PFSK-1 (cell line): ENCODE results near the gene MLF2.

Experiments
- FOXP2 ChIP-seq: optimal IDR thresholded peaks from 2 replicates; pipeline ENCODE3; 2011; ENCODE audit warnings: borderline replicate concordance, control low read depth, inconsistent platforms; ENCODE audit not compliant: insufficient read depth; ENCODE audit errors: extremely low read length, extremely low read depth
- POLR2AphosphoS5 ChIP-seq: IDR thresholded peaks from 2 replicates; pipeline ENCODE4 v1.6.1; 2012; ENCODE audit warnings: low read depth, mild to moderate bottlenecking, control low read depth, low read length, moderate library complexity
- SIN3A ChIP-seq: IDR thresholded peaks from 2 replicates; pipeline ENCODE4 v1.6.1; 2012; ENCODE audit warnings: mild to moderate bottlenecking, low read length, moderate library complexity, borderline replicate concordance; ENCODE audit not compliant: insufficient read depth
- TAF1 ChIP-seq: IDR thresholded peaks from 2 replicates; pipeline ENCODE4 v1.6.1; 2012; ENCODE audit warnings: low read length, control low read depth, borderline replicate concordance; ENCODE audit not compliant: insufficient read depth
- TF ChIP-seq, protein P1 (sequence below), 2 experiments: IDR thresholded peaks; 2 replicates each; pipeline versions ENCODE4 v1.6.1 to v1.8.0; 2011 to 2012; ENCODE audit warnings: low read depth in 2 of 2, low read length in 2 of 2, control low read depth in 1 of 2, inconsistent platforms in 1 of 2, mild to moderate bottlenecking in 1 of 2, moderate library complexity in 1 of 2; ENCODE audit not compliant: insufficient read depth in 1 of 2

Gene MLF2

GRCh38 chr12:6708960-6709394 is 44.0 kb downstream of the MLF2 start:
- TF ChIP-seq, protein P1, sequence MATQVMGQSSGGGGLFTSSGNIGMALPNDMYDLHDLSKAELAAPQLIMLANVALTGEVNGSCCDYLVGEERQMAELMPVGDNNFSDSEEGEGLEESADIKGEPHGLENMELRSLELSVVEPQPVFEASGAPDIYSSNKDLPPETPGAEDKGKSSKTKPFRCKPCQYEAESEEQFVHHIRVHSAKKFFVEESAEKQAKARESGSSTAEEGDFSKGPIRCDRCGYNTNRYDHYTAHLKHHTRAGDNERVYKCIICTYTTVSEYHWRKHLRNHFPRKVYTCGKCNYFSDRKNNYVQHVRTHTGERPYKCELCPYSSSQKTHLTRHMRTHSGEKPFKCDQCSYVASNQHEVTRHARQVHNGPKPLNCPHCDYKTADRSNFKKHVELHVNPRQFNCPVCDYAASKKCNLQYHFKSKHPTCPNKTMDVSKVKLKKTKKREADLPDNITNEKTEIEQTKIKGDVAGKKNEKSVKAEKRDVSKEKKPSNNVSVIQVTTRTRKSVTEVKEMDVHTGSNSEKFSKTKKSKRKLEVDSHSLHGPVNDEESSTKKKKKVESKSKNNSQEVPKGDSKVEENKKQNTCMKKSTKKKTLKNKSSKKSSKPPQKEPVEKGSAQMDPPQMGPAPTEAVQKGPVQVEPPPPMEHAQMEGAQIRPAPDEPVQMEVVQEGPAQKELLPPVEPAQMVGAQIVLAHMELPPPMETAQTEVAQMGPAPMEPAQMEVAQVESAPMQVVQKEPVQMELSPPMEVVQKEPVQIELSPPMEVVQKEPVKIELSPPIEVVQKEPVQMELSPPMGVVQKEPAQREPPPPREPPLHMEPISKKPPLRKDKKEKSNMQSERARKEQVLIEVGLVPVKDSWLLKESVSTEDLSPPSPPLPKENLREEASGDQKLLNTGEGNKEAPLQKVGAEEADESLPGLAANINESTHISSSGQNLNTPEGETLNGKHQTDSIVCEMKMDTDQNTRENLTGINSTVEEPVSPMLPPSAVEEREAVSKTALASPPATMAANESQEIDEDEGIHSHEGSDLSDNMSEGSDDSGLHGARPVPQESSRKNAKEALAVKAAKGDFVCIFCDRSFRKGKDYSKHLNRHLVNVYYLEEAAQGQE (IDR thresholded peaks at IDR 0.05; ENCODE audit: insufficient read depth in 1 of 2, low read depth in 2 of 2, low read length in 2 of 2): no peak
- TF ChIP-seq FOXP2 (no peak), SIN3A (no peak), TAF1 (no peak), POLR2AphosphoS5 (no peak)

GRCh38 chr12:6703631-6704030 is 49.3 kb downstream of the MLF2 start:
- no peak for TF ChIP-seq FOXP2
- no peak for TF ChIP-seq POLR2AphosphoS5
- no peak for TF ChIP-seq SIN3A
- TF ChIP-seq, protein P1 (IDR thresholded peaks at IDR 0.05; ENCODE audit: insufficient read depth in 1 of 2, low read depth in 2 of 2, low read length in 2 of 2): no peak
- TF ChIP-seq TAF1: no peak

DNA sequence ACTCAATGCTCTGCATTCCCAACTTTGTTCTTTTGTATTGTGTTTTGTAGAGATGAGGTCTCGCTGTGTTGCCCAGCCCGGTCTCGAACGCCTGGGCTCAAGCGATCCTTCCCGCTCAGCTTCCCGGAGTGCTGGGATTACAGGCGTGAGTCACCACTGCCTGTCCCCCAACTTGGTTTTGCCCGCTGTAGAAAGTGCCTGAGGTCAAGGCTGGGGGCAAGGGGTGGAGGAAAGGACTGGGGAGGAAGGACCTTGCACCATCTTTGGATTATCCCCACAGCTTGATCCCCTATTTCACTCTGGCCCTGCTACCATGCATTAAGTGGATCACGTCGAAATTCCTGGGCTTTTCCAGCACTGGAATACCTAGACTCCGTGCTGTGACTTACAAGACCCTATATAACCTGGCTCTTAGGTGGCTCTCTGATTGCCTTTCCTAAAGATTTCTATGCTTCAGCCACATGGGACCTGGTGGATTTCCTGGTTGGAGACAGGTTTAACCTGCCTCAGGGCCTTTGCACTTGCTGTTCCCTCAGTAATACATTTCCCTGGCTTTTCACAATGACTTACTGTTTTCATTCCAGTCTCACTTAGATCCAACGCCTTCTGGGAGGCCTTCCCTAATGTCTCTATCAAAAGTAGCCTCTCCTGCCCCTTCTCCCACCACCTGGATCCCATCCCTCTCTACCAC is 51.7 kb downstream of the MLF2 start:
- TF ChIP-seq POLR2AphosphoS5 (no peak), SIN3A (no peak), TAF1 (no peak), FOXP2 (no peak)
- TF ChIP-seq, protein P1 (IDR thresholded peaks at IDR 0.05; ENCODE audit: insufficient read depth in 1 of 2, low read depth in 2 of 2, low read length in 2 of 2): no peak

DNA sequence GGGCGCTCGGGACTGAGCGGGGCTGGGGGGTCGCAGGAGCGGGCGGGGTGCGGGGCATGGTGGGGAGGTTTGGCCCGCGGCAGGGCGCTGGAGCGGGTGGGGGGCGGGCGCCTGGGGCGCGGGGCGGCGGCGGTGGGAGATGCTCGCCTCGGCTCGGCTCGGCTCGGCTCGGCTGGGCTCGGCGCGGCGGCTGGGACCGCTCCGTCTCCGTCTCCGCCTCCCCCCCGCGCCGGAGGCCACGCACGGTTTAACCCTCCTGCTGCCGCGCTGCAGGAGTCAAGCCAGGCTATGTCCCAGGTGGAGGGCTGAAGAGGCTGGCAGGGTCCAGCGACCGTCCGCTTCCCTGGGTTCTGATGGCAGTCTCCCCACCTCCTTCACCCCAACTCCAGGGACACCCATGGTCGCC is 52.3 kb downstream of the MLF2 start, which contains the start of gene PIANP:
TSS of gene PIANP (minus strand) at position 170 of the 406 bp plus-strand sequence. CDS start 2,754 bp downstream, outside the sequence.
- no peak for TF ChIP-seq SIN3A
- TF ChIP-seq, protein P1 (IDR thresholded peaks at IDR 0.05; ENCODE audit: insufficient read depth in 1 of 2, low read depth in 2 of 2, low read length in 2 of 2): no peak
- no peak for TF ChIP-seq FOXP2
- no peak for TF ChIP-seq TAF1
- TF ChIP-seq POLR2AphosphoS5: no peak
